Medulla oblongata (tissue), 1 donor: ENCODE data around the gene CCDC187.

Experiments used
- DNase-seq: peaks from one replicate; pipeline ENCODE4 v3.0.0-alpha.2; 2015; ENCODE audit errors: extremely low spot score

The CCDC187 gene

DNA sequence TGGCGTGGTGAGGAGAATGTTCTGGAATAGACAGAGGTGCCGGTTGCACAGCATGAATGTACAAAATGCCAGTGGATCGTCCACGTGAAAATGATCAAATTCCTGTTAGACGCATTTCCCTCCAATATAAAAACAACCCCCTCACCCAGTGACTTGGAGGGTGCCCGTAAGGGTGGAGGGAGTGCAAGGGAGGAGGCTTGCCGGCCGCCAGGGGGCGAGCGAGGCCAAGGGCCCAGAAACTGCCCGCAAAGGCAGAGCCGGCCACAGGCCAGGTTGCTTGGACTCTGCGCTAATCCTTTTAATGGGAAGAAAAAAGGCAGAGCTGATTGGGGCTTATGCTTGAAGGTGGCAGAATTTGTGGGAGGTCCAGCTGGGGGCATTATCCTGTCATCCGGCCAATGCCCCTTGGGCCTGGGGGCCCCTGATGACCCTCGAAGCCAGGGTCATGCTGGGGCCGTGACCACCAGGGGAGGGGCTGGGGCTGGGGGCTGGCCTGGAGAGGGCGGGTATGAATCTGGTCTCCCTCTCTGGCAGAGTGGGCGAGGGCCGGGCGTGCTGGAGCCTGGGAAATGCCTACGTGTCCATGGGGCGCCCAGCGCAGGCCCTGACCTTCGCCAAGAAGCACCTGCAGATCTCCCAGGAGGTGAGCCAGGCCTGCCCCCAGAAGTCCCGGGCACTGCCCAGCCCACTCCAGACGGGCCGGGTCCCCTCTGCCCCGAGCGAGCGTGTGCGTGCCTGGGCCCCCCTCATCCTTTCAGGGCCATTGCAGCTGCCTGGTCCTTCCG, 35.5 kb upstream of the CCDC187 start:
- DNase-seq = peak; percentile 79

- no peak for DNase-seq
Measured at GRCh38 chr9:136338511-136338910, 34.6 kb upstream of the CCDC187 start.

DNA sequence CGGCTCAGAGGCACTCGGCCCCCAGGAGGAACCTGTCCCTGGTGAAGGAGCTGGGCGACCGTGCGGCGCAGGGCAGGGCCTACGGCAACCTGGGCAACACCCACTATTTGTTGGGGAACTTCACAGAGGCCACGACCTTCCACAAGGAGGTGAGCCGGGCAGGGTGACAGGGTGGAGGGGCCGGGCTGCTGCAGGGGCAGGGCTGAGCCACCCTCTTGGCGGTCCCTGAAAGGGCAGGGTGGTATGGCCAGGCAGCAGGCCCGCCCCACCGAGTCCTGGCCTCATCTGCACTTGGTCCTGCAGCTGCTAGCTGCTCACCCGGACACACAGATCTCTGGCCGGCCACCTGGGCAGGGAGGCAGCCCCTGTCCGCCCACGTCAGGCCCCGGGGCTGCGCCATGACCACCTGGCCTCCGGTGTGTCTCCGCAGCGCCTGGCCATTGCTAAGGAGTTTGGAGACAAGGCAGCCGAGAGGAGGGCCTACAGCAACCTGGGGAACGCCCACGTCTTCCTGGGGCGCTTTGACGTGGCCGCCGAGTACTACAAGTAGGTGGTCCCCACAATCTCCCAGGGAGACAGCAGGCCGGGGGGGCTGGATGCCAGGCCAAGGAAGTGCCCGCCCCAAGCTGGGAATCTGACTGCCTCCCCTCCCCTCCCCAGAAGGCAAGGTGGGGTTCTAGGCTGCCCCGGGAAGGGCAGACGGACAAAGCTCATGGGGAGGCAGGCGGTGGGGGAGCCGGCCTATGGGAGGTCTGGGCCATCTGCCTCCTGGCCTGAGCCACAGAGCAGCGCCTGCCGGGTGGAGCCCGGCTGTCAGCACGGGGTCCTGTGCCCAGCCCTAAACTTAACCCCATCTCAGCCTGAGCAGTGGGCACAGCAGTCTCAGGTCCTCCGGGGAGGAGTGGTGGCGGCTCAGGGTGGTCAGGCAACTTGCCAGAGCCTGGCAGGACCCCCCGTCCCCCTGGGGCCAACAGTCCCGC, 33.8 kb upstream of the CCDC187 start:
- DNase-seq = no peak

DNA sequence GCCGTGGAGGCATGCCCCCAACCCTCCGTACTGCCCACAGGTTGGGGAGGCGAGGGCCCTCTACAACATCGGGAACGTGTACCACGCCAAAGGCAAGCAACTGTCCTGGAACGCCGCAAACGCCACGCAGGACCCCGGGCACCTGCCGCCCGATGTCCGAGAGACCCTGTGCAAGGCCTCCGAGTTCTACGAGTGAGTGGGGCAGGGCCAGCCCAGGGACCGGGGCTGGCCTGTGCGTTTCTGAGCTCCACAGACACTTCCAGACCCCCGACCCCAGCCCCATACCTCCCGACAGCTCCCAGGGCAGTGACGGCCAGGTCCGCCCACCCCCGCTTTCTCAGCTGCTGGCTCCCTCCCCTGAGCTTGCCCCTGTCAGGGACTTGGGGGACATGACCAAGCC, 33.0 kb upstream of the CCDC187 start:
- DNase-seq = no peak

- DNase-seq = no peak
Measured at GRCh38 chr9:136336156-136336870, 32.4 kb upstream of the CCDC187 start.

DNA sequence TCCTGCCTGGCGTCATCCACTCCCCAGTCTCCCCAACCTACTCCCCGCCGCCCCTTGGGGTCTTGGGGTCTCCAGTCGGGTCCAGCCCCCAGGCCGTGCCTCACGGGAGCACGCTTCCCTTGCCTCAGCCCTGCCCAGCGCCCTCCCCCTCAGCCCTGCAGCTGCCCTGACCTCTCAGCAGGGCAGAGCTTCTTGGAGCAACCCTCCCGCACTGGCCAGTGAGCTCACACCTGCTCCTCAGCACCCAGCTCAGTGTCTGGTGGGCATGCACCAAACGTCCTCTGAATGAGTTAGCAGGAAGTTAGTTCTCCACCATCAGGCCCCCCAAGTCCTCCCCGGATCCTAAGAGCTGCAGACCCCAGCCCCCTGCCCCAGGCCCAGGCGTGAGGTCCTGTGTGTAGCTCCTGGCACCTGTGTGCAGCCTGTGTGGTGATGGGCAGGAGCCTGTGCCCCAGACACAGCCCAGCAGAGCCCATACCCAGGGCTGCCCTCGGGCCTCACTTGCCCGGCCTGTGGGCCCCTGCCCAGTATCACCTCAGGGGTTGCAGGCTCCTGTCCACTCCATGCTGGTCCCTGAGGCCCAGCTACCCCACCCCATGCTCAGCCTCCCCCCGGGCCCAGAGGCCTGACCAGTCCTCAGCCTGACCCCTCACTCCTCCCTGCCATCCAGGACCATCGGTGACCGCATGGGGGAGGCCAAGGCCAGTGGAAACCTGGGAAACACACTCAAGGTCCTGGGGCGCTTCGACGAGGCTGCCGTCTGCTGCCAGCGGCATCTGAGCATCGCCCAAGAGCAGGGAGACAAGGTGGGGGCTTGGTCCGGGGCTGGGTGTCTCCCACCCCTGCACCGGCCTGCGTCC, 31.6 kb upstream of the CCDC187 start:
- DNase-seq = no peak

DNA sequence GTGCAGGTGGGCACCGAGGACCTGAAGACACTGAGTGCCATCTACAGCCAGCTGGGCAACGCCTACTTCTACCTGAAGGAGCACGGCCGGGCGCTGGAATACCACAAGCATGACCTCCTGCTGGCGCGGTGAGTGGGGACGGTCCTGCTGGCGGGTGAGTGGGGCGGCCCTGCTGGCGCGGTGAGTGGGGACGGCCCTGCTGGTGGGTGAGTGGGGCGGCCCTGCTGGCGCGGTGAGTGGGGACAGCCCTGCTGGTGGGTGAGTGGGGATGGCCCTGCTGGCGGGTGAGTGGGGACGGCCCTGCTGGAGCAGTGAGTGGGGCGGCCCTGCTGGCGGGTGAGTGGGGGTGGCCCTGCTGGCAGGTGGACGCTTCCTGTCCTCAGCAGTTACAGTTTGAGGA, 30.6 kb upstream of the CCDC187 start:
- no peak for DNase-seq

- DNase-seq = no peak
Measured at GRCh38 chr9:136333486-136333885, 29.6 kb upstream of the CCDC187 start.

DNA sequence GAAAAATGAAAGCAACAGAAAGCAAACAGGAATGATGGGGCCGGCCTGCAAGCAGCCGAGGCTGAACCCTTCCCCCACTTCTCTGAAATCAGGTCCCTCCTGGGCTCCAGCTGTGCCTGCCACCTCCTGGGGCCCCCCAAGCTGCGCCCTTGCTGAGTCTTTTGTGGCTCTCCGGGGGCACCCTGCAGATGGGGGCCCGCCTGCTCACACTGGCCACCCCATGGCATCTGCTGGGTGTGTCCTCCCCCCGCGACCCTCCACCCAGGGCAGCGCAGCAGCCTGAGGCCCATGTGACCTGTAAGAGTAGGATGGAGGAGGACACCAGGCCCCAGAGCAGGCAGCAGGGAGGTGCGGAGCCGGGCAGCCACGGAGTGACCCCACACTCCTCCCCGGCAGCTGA, 29.2 kb upstream of the CCDC187 start:
- no peak for DNase-seq

GRCh38 chr9:136332482-136332983, 28.6 kb upstream of the CCDC187 start:
- no peak for DNase-seq

DNA sequence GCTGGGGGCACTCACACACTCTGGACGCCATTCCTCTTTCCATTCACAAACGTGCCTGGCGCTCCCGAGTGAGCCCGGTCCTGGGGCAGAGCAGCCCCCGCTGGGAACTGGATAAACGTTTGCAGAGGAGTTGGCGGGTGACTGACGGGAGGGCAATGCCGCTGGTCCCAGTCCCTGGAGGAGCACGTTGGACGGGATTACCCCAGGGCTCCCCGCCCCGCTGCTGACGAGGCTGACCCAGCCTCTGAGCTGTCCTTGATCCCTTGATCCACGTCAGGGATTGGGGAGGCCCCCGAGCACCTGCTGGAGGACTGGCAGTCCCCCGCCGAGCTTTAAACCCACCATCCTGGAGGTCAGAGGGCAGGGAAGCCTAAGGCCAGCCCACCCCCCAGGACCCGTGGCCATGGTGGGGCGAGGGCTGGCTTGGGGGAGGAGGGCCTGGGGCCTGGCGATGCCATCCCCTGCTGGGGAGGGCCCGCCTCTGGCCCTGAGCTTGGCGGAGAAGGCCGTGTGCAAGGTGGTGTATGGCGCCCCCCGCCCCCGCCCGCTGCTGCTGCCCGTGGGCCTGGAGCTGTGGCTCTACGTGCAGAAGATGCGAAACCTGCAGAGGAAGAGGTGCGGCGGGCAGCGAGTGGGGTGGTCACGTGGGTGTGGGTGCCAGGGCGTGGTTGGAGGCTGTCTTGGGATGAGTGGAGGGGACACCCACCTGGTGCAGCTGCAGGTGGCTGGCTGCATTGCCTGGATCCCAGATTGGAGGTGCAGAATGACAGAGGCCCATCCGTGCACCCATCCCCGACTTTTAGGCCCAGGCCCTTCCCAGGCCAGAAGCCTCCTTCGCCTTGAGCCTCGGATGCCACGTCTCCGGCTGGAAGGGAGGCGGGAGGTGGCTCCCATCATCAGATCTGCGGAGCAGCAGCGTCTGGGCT, 27.9 kb upstream of the CCDC187 start:
- no peak for DNase-seq

GRCh38 chr9:136331030-136331429, 27.1 kb upstream of the CCDC187 start:
- no peak for DNase-seq

- DNase-seq = no peak
Measured at GRCh38 chr9:136330406-136330990, 26.6 kb upstream of the CCDC187 start.

GRCh38 chr9:136329636-136330405, 25.9 kb upstream of the CCDC187 start:
- DNase-seq = no peak

DNA sequence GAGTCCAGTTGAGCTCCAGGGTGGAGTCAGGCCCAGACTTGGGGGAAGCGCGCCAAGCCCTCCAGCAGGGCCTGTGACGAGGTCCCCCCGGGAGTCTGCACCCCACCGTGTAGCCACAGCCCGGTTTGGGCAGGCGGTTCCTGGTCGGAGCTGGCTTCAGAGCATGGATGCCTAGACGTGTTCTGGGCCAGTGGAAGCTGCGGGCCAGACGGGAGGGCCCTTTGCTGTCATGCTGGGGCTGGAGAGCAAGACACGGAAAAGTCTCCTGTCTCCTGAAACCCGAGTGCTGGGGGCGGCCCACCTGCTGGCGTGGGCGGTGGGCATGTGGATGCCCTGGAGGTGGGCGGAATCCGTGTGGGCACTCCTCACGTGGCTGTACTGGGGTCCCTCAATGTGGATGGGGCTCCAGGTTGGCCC, 25.3 kb upstream of the CCDC187 start:
- DNase-seq = no peak

DNA sequence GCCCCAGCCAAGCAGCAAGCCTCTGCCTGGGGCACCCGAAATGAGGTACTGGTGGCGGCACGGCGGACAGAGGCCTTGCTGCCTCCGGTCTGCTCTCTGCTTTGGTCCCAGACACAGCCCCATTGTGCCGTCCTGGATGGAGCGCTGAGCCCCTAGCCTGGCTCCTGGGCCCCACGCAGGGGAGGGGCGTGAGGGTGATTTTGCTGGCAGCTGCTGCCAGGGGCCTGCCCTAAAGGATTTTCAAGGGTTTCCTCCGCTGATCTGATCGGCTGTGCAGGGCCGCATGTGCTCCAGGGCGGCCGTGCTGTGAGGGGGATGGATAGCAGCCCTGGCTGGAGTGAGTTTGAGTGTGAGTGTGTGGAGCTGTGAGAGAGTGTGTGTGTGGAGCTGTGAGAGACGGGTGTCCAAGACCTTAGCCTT, 24.7 kb upstream of the CCDC187 start:
- peak; percentile 56 for DNase-seq

GRCh38 chr9:136328011-136328621, 24.2 kb upstream of the CCDC187 start:
- no peak for DNase-seq

- peak; percentile 62 for DNase-seq
Measured at GRCh38 chr9:136327304-136327974, 23.5 kb upstream of the CCDC187 start, which contains the start of gene GPSM1. Gene GPSM1, plus strand, starts transcription at chr9:136327539. Its CDS starts 157 bp downstream, at chr9:136327696.
